Osteoblast (primary cell): ENCODE data around the gene MIPOL1. TPM values are rescaled to one million over a fixed set of nuclear protein-coding genes. Genes with fewer than 3 reads are reported as not detected.

Experiments
- DNase-seq: peaks from one replicate; pipeline ENCODE4 v3.0.0; 2011; ENCODE audit warnings: low spot score, mixed read lengths; ENCODE audit not compliant: insufficient read length; ENCODE audit errors: missing footprints
- H2AFZ ChIP-seq: 2 replicates; pipeline ENCODE4 v1.6.0; 2011; ENCODE audit warnings: mild to moderate bottlenecking, low read length
- H3K27ac ChIP-seq: 2 replicates; pipeline ENCODE4 v1.5.1; 2011; ENCODE audit warnings: mild to moderate bottlenecking, low read depth, low read length, moderate library complexity
- H3K27me3 ChIP-seq: 2 replicates; pipeline ENCODE4 v1.6.0; 2012; ENCODE audit warnings: mild to moderate bottlenecking, control low read depth, inconsistent platforms, low read length, moderate library complexity; ENCODE audit not compliant: insufficient read depth
- H3K36me3 ChIP-seq: 2 replicates; pipeline ENCODE4 v1.5.1; 2011; ENCODE audit warnings: mild to moderate bottlenecking, low read length, control low read depth, moderate library complexity; ENCODE audit not compliant: insufficient read depth
- H3K4me1 ChIP-seq: 2 replicates; pipeline ENCODE4 v1.5.1; 2011; ENCODE audit warnings: mild to moderate bottlenecking, low read length, control low read depth, moderate library complexity; ENCODE audit not compliant: insufficient read depth
- H3K4me2 ChIP-seq: 2 replicates; pipeline ENCODE4 v1.6.0; 2011; ENCODE audit warnings: mild to moderate bottlenecking, low read length; ENCODE audit not compliant: insufficient read depth
- H3K4me3 ChIP-seq: fragments of 200-600 bp; sonication (generic); 3 replicates; pipeline ENCODE4 v1.5.1; 2012; ENCODE audit warnings: mild to moderate bottlenecking, low read length, inconsistent platforms; ENCODE audit not compliant: insufficient read depth
- H3K79me2 ChIP-seq: 2 replicates; pipeline ENCODE4 v1.6.0; 2012; ENCODE audit warnings: mild to moderate bottlenecking, low read length, control low read depth, inconsistent platforms; ENCODE audit not compliant: insufficient read depth
- H3K9me3 ChIP-seq: 2 replicates; pipeline ENCODE4 v1.5.1; 2011; ENCODE audit warnings: low read depth, low read length, control low read depth
- H4K20me1 ChIP-seq: 2 replicates; pipeline ENCODE4 v1.6.0; 2012; ENCODE audit warnings: mild to moderate bottlenecking, low read length, control low read depth; ENCODE audit not compliant: insufficient read depth
- total RNA-seq: library from RNA; depleted of rRNA; stranded (reverse); fragments of >200 nt; gene quantifications from 2 replicates; pipeline ENCODE4 v1.2.3, GENCODE V29; 2012
- TF ChIP-seq, protein P1 (sequence below): IDR thresholded peaks from 2 replicates; pipeline ENCODE4 v1.5.1; 2011; ENCODE audit warnings: mild to moderate bottlenecking, low read depth, low read length, moderate library complexity; ENCODE audit errors: extremely low read depth

The MIPOL1 gene
- total RNA-seq, 1 donor = 9.0 TPM

DNA sequence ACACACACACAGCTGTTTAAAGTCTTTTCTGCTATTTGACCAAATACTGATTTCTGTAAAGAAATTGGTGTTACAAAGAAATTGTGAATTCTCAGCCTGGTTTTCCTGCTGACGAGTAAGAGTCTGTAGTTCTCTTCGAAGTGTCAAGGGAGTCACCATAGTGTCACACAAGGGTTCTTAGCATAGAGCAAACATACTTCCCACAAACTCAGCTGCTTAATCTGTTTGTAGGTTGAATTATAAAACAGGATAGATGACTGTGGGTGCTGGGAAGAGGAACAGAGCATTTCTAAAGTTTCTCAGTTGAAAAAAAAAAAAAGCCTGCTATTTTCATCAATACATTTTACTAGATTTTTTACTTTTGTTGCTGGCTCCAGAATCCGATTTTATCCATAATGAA, 314.4 kb downstream of the MIPOL1 start:
- DNase-seq = no peak
- no peaks in the 10 kb centered on the region for H3K27me3 ChIP-seq
- H3K4me2 ChIP-seq = no peak overlapping the region
- H3K4me1 ChIP-seq = no peaks in the 10 kb centered on the region
- no peak overlapping the region for H3K4me3 ChIP-seq
- H4K20me1 ChIP-seq = no peaks in the 10 kb centered on the region
- no peak overlapping the region for H2AFZ ChIP-seq
- no peak overlapping the region for H3K27ac ChIP-seq
- TF ChIP-seq, protein P1, sequence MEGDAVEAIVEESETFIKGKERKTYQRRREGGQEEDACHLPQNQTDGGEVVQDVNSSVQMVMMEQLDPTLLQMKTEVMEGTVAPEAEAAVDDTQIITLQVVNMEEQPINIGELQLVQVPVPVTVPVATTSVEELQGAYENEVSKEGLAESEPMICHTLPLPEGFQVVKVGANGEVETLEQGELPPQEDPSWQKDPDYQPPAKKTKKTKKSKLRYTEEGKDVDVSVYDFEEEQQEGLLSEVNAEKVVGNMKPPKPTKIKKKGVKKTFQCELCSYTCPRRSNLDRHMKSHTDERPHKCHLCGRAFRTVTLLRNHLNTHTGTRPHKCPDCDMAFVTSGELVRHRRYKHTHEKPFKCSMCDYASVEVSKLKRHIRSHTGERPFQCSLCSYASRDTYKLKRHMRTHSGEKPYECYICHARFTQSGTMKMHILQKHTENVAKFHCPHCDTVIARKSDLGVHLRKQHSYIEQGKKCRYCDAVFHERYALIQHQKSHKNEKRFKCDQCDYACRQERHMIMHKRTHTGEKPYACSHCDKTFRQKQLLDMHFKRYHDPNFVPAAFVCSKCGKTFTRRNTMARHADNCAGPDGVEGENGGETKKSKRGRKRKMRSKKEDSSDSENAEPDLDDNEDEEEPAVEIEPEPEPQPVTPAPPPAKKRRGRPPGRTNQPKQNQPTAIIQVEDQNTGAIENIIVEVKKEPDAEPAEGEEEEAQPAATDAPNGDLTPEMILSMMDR = no peak
- no peaks in the 10 kb centered on the region for H3K36me3 ChIP-seq
- no peaks in the 10 kb centered on the region for H3K9me3 ChIP-seq
- H3K79me2 ChIP-seq = no peaks in the 10 kb centered on the region

DNA sequence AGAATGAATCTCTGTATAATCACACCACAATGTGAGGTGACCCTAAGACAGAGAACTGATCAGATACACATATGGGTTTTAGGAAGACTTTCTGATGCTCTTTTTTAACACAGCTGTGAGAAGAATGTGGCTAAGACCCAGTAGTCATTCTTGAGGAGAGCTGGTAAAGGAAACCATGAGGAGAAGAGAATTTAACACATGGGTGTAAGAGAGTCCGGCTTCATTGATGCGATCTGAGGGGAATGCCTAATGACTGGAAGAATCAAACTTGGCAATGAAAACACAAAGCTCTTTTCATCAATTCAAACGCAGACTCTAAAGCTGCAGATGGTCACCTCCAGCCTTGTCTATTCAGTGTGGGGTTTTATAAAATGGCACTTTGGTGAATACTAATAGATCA, 318.0 kb downstream of the MIPOL1 start:
- Histone ChIP-seq H3K36me3 (no peaks in the 10 kb centered on the region), H3K9me3 (no peaks in the 10 kb centered on the region), H3K4me3 (no peak overlapping the region), H3K27ac (no peak overlapping the region), H3K79me2 (no peaks in the 10 kb centered on the region), H3K4me1 (no peaks in the 10 kb centered on the region), H3K27me3 (no peaks in the 10 kb centered on the region), H3K4me2 (no peak overlapping the region), H2AFZ (no peak overlapping the region), H4K20me1 (no peaks in the 10 kb centered on the region)
- DNase-seq = no peak
- TF ChIP-seq, protein P1 = no peak

DNA sequence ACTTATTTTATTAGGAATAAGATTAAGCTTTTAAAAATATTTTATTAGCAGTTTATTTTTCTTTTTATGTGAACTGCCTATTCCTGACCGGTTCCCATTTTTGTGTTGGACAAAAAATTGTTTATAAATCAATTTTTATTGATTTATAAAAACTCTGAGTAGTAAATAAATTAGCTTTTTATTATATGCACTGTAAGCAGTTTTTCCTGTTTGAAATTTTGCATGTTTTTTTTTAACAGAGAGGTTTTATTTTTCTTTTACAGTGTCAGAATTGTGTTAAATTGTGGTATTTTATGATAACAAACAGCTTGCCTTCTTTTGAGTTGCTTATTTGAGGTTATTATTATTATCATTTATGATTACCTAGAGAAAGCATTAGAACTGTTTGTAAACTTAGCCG, 329.3 kb downstream of the MIPOL1 start:
- TF ChIP-seq, protein P1 = no peak
- DNase-seq = no peak
- H3K4me2 ChIP-seq = no peak overlapping the region
- no peak overlapping the region for H2AFZ ChIP-seq
- H3K79me2 ChIP-seq = no peaks in the 10 kb centered on the region
- H3K4me3 ChIP-seq = no peak overlapping the region
- H3K27me3 ChIP-seq = no peaks in the 10 kb centered on the region
- no peaks in the 10 kb centered on the region for H3K36me3 ChIP-seq
- H4K20me1 ChIP-seq = no peaks in the 10 kb centered on the region
- H3K9me3 ChIP-seq = no peaks in the 10 kb centered on the region
- H3K4me1 ChIP-seq = no peaks in the 10 kb centered on the region
- H3K27ac ChIP-seq = no peak overlapping the region

DNA sequence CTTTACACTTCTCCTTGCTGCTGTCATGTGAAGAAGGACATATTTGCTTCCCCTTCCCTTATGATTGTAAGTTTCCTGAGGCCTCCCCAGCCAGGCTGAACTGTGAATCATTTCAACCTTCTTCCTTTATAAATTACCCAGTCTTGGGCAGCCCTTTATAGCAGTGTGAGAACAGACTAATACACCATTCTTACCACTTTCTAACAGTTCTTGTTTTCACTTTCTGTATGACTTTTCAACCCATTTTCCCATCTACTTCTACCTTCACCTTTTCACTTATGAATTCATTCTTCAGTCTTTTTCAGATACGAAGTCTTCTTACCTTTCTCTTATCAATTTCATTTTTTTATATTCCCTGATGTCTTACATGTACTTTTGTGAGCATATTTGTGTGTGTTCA, 342.3 kb downstream of the MIPOL1 start:
- no peaks in the 10 kb centered on the region for H3K27me3 ChIP-seq
- H4K20me1 ChIP-seq = no peaks in the 10 kb centered on the region
- no peak overlapping the region for H2AFZ ChIP-seq
- H3K9me3 ChIP-seq = no peaks in the 10 kb centered on the region
- no peaks in the 10 kb centered on the region for H3K36me3 ChIP-seq
- H3K27ac ChIP-seq = no peak overlapping the region
- H3K4me2 ChIP-seq = no peak overlapping the region
- H3K79me2 ChIP-seq = no peaks in the 10 kb centered on the region
- TF ChIP-seq, protein P1 = no peak
- no peak overlapping the region for H3K4me3 ChIP-seq
- DNase-seq = no peak
- no peaks in the 10 kb centered on the region for H3K4me1 ChIP-seq
